H9 (cell line): ENCODE results near the gene MAPK6. TPM values are rescaled to one million over a fixed set of nuclear protein-coding genes. Genes with fewer than 3 reads are reported as not detected.

ENCODE experiments used
- DNase-seq: peaks from one replicate; pipeline ENCODE4 v3.0.0-alpha.2; 2017
- H2AFZ ChIP-seq: one replicate; pipeline ENCODE4 v1.6.1; 2013; ENCODE audit warnings: mild to moderate bottlenecking, low read length, control low read depth, moderate library complexity
- H2AK5ac ChIP-seq: 2 replicates; pipeline ENCODE4 v1.6.1; 2013; ENCODE audit warnings: low read length, control low read depth, mixed read lengths; ENCODE audit not compliant: insufficient read length
- H2BK120ac ChIP-seq: one replicate; pipeline ENCODE4 v1.6.1; 2013; ENCODE audit warnings: low read depth, mild to moderate bottlenecking, low read length, control low read depth, inconsistent platforms; ENCODE audit not compliant: poor library complexity, severe bottlenecking
- H2BK12ac ChIP-seq: 2 replicates; pipeline ENCODE4 v1.6.1; 2013; ENCODE audit warnings: low read length, control low read depth, mixed read lengths, low read depth; ENCODE audit not compliant: insufficient read length
- H2BK15ac ChIP-seq: 2 replicates; pipeline ENCODE4 v1.6.1; 2013; ENCODE audit warnings: low read depth, low read length, control low read depth
- H2BK20ac ChIP-seq: one replicate; pipeline ENCODE4 v1.6.1; 2013; ENCODE audit warnings: low read depth, mild to moderate bottlenecking, low read length, control low read depth, inconsistent platforms; ENCODE audit not compliant: poor library complexity, severe bottlenecking
- H2BK5ac ChIP-seq: 2 replicates; pipeline ENCODE4 v1.6.1; 2013; ENCODE audit warnings: low read length, control low read depth, mixed read lengths; ENCODE audit not compliant: insufficient read length
- H3K14ac ChIP-seq: 2 replicates; pipeline ENCODE4 v1.6.1; 2013; ENCODE audit warnings: low read length, control low read depth; ENCODE audit not compliant: insufficient read depth
- H3K18ac ChIP-seq: 2 replicates; pipeline ENCODE4 v1.6.1; 2013; ENCODE audit warnings: low read depth, mild to moderate bottlenecking, mixed read lengths, low read length, control low read depth; ENCODE audit not compliant: insufficient read length
- H3K23ac ChIP-seq: 2 replicates; pipeline ENCODE4 v1.6.1; 2013; ENCODE audit warnings: low read length, control low read depth, mixed read lengths, low read depth; ENCODE audit not compliant: insufficient read length
- H3K23me2 ChIP-seq: 2 replicates; pipeline ENCODE4 v1.6.1; 2013; ENCODE audit warnings: low read depth, mild to moderate bottlenecking, mixed read lengths, low read length, control low read depth; ENCODE audit not compliant: insufficient read length, poor library complexity, severe bottlenecking
- H3K27ac ChIP-seq: 2 replicates; pipeline ENCODE4 v1.5.1; 2013; ENCODE audit warnings: low read length, control low read depth, mixed read lengths, low read depth; ENCODE audit not compliant: insufficient read length
- H3K27me3 ChIP-seq: 2 replicates; pipeline ENCODE4 v1.6.1; 2013; ENCODE audit warnings: low read length, control low read depth, inconsistent platforms; ENCODE audit not compliant: insufficient read depth
- H3K4ac ChIP-seq: 2 replicates; pipeline ENCODE4 v1.6.1; 2013; ENCODE audit warnings: low read depth, mild to moderate bottlenecking, control low read depth, inconsistent platforms, low read length, moderate library complexity
- H3K4me1 ChIP-seq: 2 replicates; pipeline ENCODE4 v1.6.1; 2013; ENCODE audit warnings: low read length, control low read depth, inconsistent platforms; ENCODE audit not compliant: insufficient read depth
- H3K4me2 ChIP-seq: 2 replicates; pipeline ENCODE4 v1.6.1; 2013; ENCODE audit warnings: low read length, control low read depth, mixed read lengths; ENCODE audit not compliant: insufficient read length, insufficient read depth
- H3K56ac ChIP-seq: 2 replicates; pipeline ENCODE4 v1.6.1; 2013; ENCODE audit warnings: low read depth, mild to moderate bottlenecking, mixed read lengths, low read length, control low read depth; ENCODE audit not compliant: insufficient read length
- H3K79me1 ChIP-seq: 2 replicates; pipeline ENCODE4 v1.6.1; 2013; ENCODE audit warnings: low read depth, mild to moderate bottlenecking, moderate library complexity, low read length, control low read depth, inconsistent platforms; ENCODE audit not compliant: insufficient read depth, poor library complexity, severe bottlenecking
- H3K79me2 ChIP-seq: 2 replicates; pipeline ENCODE4 v1.6.1; 2013; ENCODE audit warnings: low read length, control low read depth, inconsistent platforms; ENCODE audit not compliant: insufficient read depth
- H3K9ac ChIP-seq: 2 replicates; pipeline ENCODE4 v1.6.1; 2013; ENCODE audit warnings: low read length, control low read depth, mixed read lengths; ENCODE audit not compliant: insufficient read length; ENCODE audit errors: extremely low read depth
- H3K9me3 ChIP-seq: one replicate; pipeline ENCODE4 v1.6.1; 2013; ENCODE audit warnings: low read depth, low read length, inconsistent platforms; ENCODE audit not compliant: control insufficient read depth
- H3T11ph ChIP-seq: one replicate; pipeline ENCODE4 v1.6.1; 2013; ENCODE audit warnings: mild to moderate bottlenecking, low read length, control low read depth, inconsistent platforms
- H4K20me1 ChIP-seq: one replicate; pipeline ENCODE4 v1.6.1; 2013; ENCODE audit not compliant: control insufficient read depth, insufficient read length, insufficient read depth
- H4K5ac ChIP-seq: 2 replicates; pipeline ENCODE4 v1.6.1; 2013; ENCODE audit warnings: low read depth, mild to moderate bottlenecking, mixed read lengths, low read length, control low read depth; ENCODE audit not compliant: insufficient read length
- H4K8ac ChIP-seq: replicated peaks from 2 replicates; pipeline ENCODE4 v1.6.1; 2013; ENCODE audit warnings: low read length, control low read depth, mixed read lengths, low read depth; ENCODE audit not compliant: insufficient read length
- H4K91ac ChIP-seq: 2 replicates; pipeline ENCODE4 v1.6.1; 2013; ENCODE audit warnings: low read depth, mild to moderate bottlenecking, moderate library complexity, mixed read lengths, low read length, control low read depth; ENCODE audit not compliant: insufficient read length
- H3K27ac Mint-ChIP-seq, 3 experiments: 2 replicates in 2 of 3; 3 replicates in 1 of 3; pipeline ENCODE4 v1.8.0; 2020 to 2021; ENCODE audit warnings: mixed read lengths in 3 of 3, mild to moderate bottlenecking in 1 of 3, moderate library complexity in 1 of 3
- H3K27me3 Mint-ChIP-seq: 2 replicates; pipeline ENCODE4 v1.8.0; 2021; ENCODE audit warnings: low read depth, mild to moderate bottlenecking, moderate library complexity, mixed read lengths
- H3K36me3 Mint-ChIP-seq, 3 experiments: 2 replicates in 2 of 3; 3 replicates in 1 of 3; pipeline ENCODE4 v1.8.0; 2020 to 2021; ENCODE audit warnings: low read depth in 3 of 3, mixed read lengths in 3 of 3; ENCODE audit not compliant: insufficient read depth in 1 of 3
- H3K4me1 Mint-ChIP-seq, 2 experiments: 2 replicates each; pipeline ENCODE4 v1.8.0; 2020; ENCODE audit warnings: mixed read lengths in 2 of 2
- H3K4me3 Mint-ChIP-seq, 2 experiments: 2 replicates in 1 of 2; 3 replicates in 1 of 2; pipeline ENCODE4 v1.8.0; 2020 to 2021; ENCODE audit warnings: mild to moderate bottlenecking in 2 of 2, mixed read lengths in 2 of 2, moderate library complexity in 1 of 2
- H3K9me3 Mint-ChIP-seq, 2 experiments: 2 replicates in 1 of 2; 3 replicates in 1 of 2; pipeline ENCODE4 v1.8.0; 2020; ENCODE audit warnings: mild to moderate bottlenecking in 2 of 2, mixed read lengths in 2 of 2, moderate library complexity in 1 of 2
- CTCF ChIP-seq: fragments of 200-600 bp; sonication (generic); conservative IDR thresholded peaks from 3 replicates; pipeline ENCODE4 v1.8.0; 2021; ENCODE audit warnings: antibody characterized with exemption, mild to moderate bottlenecking
- total RNA-seq: library from RNA; stranded (reverse); gene quantifications from 2 replicates; pipeline ENCODE4 v1.2.1, GENCODE V29; 2021

Gene MAPK6
- total RNA-seq, 1 experiment from 2014 or later, result 88.6 TPM

GRCh38 chr15:52113708-52114107 is 94.7 kb downstream of the MAPK6 start:
- DNase-seq, result no peak
- no peak overlapping the region for H3K14ac ChIP-seq
- no peak overlapping the region for H3K56ac ChIP-seq
- H3K79me1 ChIP-seq, result no peaks in the 10 kb centered on the region
- no peak overlapping the region for H3K9ac ChIP-seq
- no peaks in the 10 kb centered on the region for H4K20me1 ChIP-seq
- no peak overlapping the region for H2BK5ac ChIP-seq
- TF ChIP-seq CTCF, result no peak
- Mint-ChIP-seq H3K4me3 (no peak overlapping the region), H3K4me1 (peaks cover 20% of the 10 kb centered on the region in 2 experiments), H3K9me3 (peaks cover 0 to 2% of the 10 kb centered on the region in 2 experiments; a peak in 1 of 5 replicates), H3K27me3 (no peaks in the 10 kb centered on the region; the same call in 1 of the 2 replicates), H3K27ac (no peak overlapping the region), H3K36me3 (no peaks in the 10 kb centered on the region)
- no peaks in the 10 kb centered on the region for H3K9me3 ChIP-seq
- no peak overlapping the region for H3K18ac ChIP-seq
- H2BK12ac ChIP-seq, result no peak overlapping the region
- no peaks in the 10 kb centered on the region for H3K27me3 ChIP-seq
- no peaks in the 10 kb centered on the region for H3K79me2 ChIP-seq
- H2BK20ac ChIP-seq, result no peak overlapping the region
- H3K23ac ChIP-seq, result no peak overlapping the region
- no peak overlapping the region for H3K4me2 ChIP-seq
- H4K91ac ChIP-seq, result no peak overlapping the region
- H4K8ac ChIP-seq, result no peak overlapping the region
- no peak overlapping the region for H2BK120ac ChIP-seq
- no peak overlapping the region for H3K4ac ChIP-seq
- no peak overlapping the region for H4K5ac ChIP-seq
- H3K23me2 ChIP-seq, result no peaks in the 10 kb centered on the region
- H3K4me1 ChIP-seq, result peaks cover 3% of the 10 kb centered on the region; the same call in 1 of the 2 replicates
- H2AK5ac ChIP-seq, result no peak overlapping the region
- H2BK15ac ChIP-seq, result no peak overlapping the region
- H3K27ac ChIP-seq, result no peak overlapping the region
- H2AFZ ChIP-seq, result no peak overlapping the region
- no peak overlapping the region for H3T11ph ChIP-seq
